TTC549 (cell line): Measurements from ENCODE around the gene CDHR1.

Experiments used
- FAIRE-seq: peaks from 2 replicates; lab custom pipeline; 2012; peaks lifted over from hg19 to GRCh38; lab: Jason Lieb, UNC

The CDHR1 gene

DNA sequence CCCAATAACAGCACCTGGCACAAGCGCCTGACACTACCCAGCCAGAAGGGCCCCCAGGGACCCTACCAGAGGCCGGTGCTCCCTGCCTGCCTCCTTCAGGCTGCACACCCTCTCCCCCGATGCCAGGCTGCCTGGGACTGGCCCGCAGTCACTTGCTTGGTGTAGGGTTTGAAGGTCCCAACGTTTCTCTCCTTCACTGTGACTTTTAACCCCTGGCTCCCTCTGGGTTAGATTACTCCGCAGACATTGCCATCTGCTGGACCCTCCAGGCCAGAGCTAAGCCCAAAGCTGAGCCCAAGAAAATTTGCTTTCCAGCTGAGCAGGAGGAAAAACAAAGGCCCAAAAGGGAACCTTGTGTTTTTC is 6.9 kb downstream of the CDHR1 start:
- no peak for FAIRE-seq

DNA sequence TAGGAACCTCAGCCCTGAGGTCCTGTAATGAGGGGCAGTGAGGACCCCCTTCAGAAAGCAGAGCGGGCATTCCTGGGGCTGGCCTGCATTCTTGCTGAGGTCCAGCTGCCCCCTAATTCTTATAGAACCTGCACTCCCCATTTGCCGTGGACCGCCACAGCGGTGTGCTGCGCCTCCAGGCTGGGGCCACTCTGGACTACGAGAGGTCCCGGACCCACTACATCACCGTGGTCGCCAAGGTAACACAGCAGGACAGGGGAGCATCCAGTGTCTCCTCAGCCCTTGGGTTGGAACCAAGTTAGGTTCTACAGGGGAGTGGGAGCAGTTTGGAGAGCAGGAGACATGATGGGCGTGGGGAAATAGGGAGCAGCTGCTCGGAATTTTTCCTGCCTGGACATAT is 7.3 kb downstream of the CDHR1 start:
- FAIRE-seq = no peak

DNA sequence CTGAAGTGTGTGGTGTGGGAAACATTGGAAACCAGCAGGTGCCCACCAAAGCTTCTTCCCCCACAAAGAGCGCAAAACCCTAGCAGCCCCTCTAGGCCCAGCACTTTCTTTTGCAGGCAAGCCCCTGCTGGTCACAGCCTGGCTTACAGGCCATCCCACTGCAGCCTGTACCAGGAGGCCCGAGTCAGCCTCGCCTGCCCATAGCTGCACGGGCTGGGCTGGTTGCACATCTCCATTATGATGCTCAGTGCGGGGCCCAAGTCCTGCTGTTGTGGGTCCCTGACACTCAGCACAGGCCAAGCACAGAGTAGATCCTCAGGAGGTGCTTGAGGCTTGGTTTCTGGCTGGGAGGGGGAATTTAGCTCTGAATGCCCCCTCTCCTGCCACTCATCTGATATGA is 8.0 kb downstream of the CDHR1 start:
- FAIRE-seq = no peak

DNA sequence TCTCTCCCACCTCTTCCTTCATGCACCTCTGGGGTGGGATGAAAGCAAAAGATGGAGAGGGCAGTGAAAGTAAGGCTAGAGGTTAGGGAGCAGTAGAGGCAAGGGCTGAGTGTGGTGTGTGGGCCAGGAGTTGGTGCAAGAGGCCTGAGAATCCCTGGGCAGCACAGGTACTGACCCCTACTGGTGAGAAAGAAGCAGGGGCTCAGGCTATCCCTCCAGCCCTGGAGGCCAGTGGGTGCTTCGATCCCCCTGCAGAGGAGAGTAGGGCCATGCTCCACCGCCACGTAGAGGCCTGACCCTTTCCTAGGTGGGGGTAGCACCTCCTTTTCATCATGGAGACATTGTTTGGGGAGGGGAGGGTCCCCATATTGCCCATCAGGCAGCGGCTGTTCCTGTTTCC is 9.8 kb downstream of the CDHR1 start:
- no peak for FAIRE-seq

DNA sequence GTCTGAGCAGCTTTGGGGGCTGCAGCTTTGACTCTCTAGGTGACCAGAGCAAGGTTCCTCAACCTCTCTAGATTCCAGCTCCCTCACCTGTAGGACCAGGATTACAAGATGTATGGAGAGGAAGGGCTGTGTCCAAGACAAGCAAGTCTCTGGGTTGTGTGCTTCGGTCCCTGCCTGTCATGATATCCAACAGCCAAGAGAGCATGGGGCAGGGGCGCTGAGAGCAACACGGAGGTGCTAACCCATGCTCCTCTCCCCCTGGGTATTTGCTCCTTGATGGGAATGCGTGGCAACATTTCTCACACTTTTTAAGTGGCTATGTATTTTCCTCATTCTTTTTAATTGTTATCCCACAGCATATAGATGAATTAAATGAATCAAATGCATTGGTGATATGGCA is 10.3 kb downstream of the CDHR1 start:
- no peak for FAIRE-seq

DNA sequence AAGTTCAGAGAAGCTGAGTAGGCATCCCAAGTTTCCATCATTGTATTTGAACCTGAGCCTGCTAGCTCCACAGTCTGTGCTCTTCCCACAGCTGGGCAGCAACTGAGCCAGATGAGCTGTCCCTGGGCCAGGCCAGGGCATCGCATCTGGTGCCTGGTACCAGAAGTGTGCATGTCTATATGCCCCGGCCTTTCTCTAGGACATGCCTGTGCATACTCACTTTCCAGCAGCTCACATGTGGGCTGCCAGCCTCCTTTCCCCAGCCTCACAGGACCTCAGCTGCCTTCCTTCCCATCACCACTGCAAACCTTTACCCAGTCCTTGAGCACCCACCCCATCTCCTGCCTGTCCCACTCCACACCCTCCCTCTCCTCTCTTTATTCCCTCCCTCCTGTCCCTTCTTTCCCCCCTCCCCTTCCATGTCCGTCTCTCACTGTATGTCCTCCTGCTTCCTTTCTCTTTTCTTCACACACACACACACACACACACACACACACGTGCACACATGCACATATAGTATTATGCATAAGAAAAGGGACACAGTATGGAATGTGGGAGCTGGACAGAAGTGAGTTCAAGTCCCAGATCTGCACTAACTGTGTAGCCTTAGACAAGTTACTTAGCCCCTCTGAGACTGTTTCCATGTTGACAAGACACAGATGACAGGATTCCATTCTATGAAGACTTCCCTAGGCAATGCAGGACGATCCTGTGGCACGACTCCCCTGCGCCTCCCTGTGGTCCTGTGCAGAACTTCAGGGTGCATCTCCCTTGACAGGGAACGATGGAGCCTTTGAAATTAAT is 10.9 kb downstream of the CDHR1 start:
- FAIRE-seq = no peak

DNA sequence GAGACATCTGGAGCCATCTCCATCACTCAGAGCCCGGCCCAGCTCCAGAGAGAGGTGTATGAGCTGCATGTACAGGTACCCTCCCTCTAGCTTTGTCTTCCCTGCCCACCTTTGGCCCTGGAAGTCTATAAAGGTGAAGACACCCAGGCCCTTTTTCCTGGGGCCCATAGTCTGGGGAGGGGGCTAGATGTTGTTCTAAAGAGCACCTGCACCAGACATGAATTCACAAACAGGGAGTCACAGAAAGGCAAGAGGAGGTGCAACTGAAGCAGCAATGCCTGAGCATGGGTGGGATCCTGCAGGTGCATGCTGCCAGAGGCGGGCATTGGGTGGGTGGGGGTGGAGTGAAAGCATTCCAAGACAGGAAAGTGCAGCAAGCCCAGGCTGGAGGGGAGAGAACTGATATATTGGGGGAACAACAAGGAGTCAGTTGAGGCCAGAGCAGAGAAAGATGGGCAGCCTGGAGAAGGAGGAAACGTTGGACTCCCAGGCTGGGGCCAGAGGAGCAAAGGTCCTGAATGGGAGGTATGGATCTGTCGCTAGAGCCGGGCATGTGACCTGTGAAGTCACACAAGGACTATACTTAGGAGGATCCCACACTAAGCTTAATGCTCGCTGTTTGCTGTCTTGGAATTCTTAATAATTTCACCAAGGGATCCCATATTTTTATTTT is 11.7 kb downstream of the CDHR1 start:
- no peak for FAIRE-seq

DNA sequence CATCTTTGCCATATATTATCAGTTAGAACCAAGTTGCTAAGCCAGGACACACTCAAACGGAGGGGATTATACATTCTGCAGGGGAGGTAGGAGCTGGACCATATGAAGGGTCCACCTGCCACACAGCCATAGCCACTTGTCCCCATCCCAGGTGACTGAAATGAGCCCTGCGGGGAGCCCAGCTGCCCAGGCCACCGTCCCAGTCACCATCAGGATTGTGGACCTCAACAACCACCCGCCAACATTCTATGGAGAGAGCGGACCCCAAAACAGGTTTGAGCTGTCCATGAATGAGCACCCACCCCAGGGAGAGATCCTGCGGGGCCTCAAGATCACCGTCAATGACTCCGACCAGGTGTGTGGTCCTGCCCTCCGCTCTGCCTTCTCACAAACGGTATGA is 13.7 kb downstream of the CDHR1 start:
- FAIRE-seq = no peak

DNA sequence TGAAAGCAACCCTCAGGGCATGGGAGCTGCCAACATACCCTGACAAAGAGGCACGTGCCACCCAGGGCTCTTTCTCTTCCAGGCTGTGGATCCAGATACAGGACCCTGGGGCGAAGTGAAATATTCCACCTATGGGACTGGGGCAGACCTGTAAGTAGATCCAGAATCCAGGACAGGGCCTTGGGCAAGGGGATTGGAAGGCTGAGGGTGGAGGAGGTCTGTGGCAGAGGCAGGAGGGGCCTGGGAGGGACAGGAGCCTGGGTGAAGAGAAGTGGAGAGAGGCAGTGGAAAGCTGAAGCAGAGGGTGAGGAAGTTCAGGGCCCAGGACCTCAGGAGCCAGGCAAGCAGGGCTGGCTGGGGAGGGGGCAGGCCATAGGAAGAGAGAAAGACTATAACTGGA is 17.2 kb downstream of the CDHR1 start:
- FAIRE-seq = no peak

DNA sequence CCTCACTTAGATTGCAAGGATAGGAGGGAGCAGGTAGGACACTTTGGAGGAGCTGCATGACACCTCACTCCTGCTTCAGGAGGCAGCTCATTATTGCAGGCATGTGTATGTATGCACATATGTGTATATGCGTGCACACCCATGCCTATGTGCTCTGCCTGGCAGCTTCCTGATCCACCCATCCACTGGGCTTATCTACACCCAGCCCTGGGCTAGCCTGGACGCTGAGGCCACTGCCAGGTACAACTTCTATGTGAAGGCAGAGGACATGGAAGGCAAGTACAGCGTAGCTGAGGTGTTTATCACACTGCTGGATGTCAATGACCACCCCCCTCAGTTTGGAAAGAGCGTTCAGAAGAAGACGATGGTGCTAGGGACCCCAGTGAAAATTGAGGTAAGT is 17.7 kb downstream of the CDHR1 start:
- FAIRE-seq = no peak

DNA sequence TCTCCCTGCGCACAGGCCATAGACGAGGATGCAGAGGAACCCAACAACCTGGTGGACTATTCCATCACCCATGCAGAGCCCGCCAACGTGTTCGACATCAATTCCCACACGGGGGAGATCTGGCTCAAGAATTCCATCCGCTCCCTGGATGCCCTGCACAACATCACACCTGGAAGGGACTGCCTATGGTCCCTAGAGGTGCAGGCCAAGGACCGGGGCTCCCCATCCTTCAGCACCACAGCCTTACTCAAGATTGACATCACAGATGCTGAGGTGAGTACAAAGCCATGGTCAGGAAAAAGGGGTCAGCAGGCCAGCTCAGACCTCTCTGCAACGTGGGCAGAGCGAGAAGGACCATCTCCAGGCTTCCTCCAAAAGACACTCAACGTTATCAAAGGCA is 18.7 kb downstream of the CDHR1 start:
- no peak for FAIRE-seq

DNA sequence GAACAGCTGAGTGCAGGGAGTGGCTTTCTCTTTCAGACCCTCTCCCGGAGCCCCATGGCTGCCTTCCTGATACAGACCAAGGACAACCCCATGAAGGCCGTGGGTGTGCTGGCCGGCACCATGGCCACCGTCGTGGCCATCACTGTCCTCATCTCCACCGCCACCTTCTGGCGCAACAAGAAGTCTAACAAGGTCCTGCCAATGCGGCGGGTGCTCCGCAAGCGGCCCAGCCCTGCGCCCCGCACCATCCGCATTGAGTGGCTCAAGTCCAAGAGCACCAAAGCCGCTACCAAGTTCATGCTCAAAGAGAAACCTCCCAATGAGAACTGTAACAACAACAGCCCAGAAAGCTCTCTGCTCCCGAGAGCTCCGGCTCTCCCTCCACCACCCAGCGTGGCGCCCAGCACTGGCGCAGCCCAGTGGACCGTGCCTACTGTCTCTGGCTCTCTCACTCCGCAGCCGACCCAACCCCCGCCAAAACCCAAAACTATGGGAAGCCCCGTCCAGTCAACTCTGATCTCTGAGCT is 19.8 kb downstream of the CDHR1 start:
- no peak for FAIRE-seq

DNA sequence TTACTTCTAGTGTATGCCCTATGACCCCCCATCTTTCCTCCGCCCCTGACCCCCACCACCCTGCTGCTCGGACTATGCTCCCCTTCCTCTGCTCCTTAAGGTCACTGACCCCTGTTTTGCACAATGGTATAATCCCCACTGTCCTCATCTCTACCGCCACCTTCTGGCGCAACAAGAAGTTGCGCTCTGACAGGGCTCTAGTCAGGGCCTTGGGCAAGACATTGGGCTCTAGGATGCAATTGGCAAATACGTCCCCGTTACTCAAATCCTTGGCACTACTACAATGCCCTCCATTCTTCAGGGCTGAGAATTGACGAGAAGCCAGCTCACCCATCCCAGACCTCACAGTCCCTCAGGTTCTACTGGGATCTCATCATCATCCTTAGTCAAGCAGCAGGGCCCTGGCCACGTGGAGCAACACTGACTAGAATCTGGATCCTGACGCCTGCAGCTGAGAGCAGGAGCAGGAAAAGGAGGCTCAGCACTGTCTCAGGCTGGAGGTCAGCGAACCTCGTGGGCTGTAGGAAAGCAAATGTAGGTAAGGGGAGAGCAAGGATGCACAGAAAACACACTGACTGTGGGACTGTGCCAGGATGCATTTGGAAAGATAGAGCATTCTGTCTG is 20.4 kb downstream of the CDHR1 start:
- FAIRE-seq = no peak

DNA sequence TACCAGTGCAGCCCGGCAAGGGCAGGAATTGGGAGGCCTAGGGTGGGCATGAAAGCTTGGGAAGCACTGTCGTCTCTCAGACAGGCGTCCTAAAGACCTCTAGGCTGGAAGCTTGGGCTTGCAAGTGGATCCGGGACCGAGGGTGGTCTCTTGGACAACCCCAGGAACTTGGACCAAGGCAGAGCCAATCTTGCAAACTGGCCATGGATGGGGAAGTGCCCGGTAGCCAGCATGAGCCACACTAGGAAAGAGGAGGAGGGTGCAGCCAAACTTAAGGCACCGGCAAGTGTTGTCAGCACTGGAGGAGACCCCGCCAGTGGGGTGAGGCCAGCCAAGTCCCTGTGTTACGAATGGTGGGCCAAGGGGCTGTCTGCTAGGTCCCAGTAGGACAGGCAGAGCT is 22.5 kb downstream of the CDHR1 start:
- no peak for FAIRE-seq

DNA sequence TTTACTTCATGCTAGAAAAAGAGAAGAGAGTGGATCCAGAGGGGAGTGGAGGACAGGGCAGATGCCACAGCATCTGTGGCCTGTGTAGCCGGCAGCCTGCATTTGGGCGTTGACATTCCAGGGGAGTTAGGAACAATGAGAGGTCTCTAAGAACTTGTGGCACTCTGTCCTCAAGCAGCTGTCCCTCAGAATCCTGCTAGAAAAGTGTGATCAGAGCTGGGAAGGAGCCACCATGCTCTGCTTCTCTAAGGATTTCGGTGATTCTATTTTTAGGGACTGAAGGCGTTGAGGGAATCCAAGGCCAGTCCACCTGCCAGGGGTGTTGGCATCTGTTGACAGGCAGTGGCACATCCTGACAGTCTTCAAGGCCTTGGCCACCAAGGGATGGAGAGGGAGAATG is 23.4 kb downstream of the CDHR1 start:
- no peak for FAIRE-seq

DNA sequence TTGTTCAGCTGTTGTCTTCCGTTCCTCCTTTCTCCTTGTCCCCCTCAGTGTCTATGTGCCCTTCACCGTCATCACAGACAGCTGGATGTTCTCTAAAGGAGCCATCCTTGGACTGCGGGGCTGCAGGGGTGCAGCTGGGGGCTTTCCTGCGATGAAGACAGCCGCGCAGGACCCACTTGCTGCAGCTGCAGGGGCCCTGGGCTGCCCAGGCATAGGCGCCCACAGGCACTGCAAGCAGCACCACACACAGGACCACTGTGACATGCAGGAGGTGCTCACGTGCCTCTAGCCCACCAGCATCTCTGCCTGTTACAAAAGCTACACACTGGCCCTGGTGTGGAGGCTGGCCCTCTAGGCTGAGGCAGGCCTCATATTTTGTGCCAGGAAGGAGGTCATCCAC is 27.6 kb downstream of the CDHR1 start:
- FAIRE-seq = no peak

DNA sequence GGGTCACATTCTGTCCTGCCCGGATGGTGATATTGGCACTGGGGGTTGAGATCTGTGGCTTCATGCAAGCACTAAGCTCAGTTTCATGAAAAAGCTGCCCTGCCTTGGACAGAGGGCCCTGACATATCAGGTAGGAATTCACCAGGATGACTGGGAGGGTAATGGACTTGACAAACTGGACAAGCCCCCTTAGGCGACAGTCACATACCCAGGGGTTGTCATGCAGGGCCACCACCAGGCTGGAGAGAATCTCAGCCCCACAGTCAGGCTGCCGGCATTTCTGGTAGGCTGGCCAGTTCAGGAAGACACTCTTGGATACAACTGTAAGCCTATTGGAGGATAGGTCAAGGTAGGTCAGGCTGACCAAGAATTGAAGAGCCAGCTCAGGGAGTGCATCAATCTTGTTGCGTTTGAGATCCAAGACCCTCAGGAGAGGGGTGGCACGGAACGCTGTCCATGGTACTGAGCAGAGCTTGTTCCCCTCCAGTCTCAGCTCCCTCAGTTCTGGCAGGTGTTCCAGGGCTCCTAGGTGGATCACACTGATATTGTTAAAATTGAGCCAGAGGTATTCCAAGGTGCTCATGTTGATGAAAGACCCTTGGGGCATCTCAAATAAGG is 30.2 kb downstream of the CDHR1 start:
- no peak for FAIRE-seq

DNA sequence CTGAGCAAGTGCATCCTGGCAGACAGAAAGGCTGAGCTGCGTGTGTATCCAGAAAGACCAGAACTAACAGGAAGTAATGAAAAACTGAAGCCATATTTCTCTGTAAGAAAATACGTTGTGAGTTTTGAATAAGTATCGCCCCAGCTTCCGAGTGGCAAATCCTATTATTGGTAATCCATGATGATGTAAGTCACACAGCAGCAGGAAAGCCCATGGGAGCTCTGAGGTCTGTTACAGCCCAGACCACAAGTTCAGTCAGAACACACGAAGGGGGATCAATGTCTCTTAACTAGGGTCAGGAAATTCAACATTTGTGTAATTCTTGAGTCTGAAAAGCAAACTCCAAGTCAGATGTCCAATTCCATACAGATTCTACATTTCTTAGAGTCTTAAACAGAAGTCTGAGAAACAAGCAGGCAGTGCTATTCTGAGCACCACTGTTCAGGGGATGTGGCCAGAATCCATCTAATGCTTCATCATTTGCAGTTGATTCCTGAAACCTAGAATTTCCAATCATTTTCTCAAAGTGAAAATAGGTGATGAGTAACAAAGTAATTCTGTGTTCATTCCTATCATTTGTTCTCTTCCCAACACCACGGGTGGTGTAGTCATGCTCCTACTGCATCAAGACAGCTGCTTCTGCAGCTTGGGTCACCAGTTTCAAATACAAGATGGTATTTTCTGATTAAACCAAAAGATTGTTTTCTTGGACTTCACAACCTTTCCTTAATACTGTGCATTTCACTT is 31.3 kb downstream of the CDHR1 start, which contains the start of gene LRIT2:
TSS of gene LRIT2 (minus strand) at position 118 of the 747 bp plus-strand sequence. CDS start at position 94, 24 bp downstream.
- FAIRE-seq = no peak

DNA sequence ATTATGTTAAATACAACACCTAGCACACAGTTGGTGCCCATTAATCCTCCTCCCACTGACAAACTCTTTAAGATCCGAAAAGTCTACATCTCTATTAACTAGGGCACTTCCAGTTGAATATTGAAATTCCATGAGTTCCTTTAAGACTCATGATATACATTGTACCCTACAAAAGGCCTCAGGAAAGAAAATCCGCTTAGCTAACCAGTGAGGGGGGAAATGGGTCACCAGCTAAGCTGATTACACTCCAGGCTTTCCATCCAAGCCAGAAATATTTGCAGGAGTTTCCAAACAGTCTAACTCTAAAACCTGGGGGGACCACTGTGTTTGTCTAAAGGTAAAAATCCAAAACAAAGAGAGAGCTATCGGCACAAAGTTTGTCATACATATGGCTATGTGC is 32.3 kb downstream of the CDHR1 start:
- no peak for FAIRE-seq

DNA sequence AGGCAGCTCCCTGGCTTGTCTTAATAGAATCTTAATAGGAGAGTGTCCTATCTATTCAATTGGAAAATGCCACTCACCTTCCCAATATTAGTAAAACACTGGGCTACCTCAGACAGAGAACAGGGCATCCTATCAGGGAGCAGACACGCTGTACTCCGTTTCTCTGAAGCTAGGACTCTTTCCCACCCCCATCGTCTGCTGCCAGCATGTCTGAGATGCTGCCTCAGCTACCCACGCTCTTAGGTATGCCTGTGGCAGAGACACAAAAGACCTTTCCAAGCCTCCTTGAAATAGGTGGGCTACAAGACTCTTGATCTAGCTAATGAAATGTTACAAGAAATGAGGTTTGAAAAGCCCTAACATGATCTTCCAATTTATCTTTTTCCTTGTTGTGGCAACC is 33.5 kb downstream of the CDHR1 start:
- no peak for FAIRE-seq

DNA sequence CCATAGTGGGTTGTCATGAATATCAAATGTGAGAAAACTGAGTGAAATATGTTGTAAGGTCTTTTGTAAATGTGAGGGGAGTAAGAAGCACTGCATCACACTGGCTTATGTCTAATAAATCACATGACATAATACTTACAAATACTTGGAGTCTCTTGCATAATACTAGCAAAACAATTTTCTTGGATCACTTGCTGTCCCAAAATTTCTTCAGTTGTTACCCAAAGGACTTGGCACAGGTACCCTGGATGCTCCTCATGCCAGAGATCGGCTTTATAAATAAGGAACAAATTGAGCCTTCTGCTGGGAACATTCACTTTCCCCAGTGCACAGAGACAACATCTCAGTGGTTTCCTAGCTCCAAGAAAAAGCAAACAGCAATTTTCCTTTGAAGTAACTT is 36.0 kb downstream of the CDHR1 start:
- FAIRE-seq = no peak

DNA sequence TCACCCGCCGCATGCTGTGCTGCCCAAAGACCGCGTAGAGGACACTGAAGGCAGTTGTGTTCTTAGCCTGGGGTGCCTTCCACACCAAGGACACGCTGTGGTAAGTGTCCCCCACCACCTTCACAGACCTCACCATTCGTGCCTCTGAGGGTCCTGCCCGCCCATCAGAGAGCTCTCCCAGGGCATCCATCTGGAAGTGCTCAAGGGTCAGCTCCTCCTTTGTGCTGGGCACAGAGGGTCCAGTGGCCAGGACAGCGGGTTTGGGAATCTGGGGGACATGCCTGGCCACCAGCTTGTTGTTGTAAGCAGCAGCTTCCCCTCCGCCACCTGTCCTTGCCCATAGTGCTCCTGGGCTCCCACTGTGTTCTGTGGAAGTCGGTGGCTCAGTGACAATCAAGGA is 38.0 kb downstream of the CDHR1 start:
- FAIRE-seq = no peak
